ENCODE measurements around the gene GAPVD1.

GAPVD1 gene

GRCh38 chr9:125255781-125256391, 5.7 kb upstream of the GAPVD1 start:
- Histone ChIP-seq H3K9me3 (ENCODE audit: insufficient read depth, low read length, severe bottlenecking) (no peaks in the 10 kb centered on the region), H4K20me1 (ENCODE audit: insufficient read depth, low read length) (no peaks in the 10 kb centered on the region), H3K27ac (ENCODE audit: low read length) (no peak overlapping the region), H3K9ac (ENCODE audit: low read depth, low read length) (no peak overlapping the region), H3K36me3 (ENCODE audit: insufficient read depth, low read length) (no peaks in the 10 kb centered on the region), H3K4me2 (ENCODE audit: insufficient read depth, low read length) (no peak overlapping the region), H3K4me3 (ENCODE audit: low read depth in 1 of 2, low read length in 2 of 2) (no peak overlapping the region), H3K79me2 (ENCODE audit: insufficient read depth, low read length) (no peaks in the 10 kb centered on the region), H2AFZ (ENCODE audit: low read depth, low read length) (no peak overlapping the region), H3K4me1 (ENCODE audit: insufficient read depth, low read length) (peaks cover 4% of the 10 kb centered on the region), H3K27me3 (ENCODE audit: insufficient read depth, low read length, poor library complexity) (no peaks in the 10 kb centered on the region)
- peak; percentile 12 for TF ChIP-seq CTCF (IDR thresholded peaks at IDR 0.05; ENCODE audit: borderline replicate concordance, extremely low read depth, low read length, poor library complexity, severe bottlenecking)
- no peak for TF ChIP-seq EZH2 (IDR thresholded peaks at IDR 0.05; ENCODE audit: borderline replicate concordance, low read depth, low read length, severe bottlenecking)
- ATAC-seq (ENCODE audit: insufficient read depth, low read depth) (peak; percentile 35; the same call in 1 of the 3 replicates), DNase-seq (no peak)

GRCh38 chr9:125258160-125258785, 3.4 kb upstream of the GAPVD1 start:
- H3K9ac ChIP-seq (ENCODE audit: low read depth, low read length) = no peak overlapping the region
- H3K4me2 ChIP-seq (ENCODE audit: insufficient read depth, low read length) = no peak overlapping the region
- ATAC-seq (ENCODE audit: insufficient read depth, low read depth) (no peak), DNase-seq (no peak)
- no peak overlapping the region for H3K27ac ChIP-seq (ENCODE audit: low read length)
- H3K79me2 ChIP-seq (ENCODE audit: insufficient read depth, low read length) = peaks cover 16% of the 10 kb centered on the region
- no peaks in the 10 kb centered on the region for H3K27me3 ChIP-seq (ENCODE audit: insufficient read depth, low read length, poor library complexity)
- H3K9me3 ChIP-seq (ENCODE audit: insufficient read depth, low read length, severe bottlenecking) = no peaks in the 10 kb centered on the region
- H3K36me3 ChIP-seq (ENCODE audit: insufficient read depth, low read length) = no peaks in the 10 kb centered on the region; the same call in 1 of the 2 replicates
- H2AFZ ChIP-seq (ENCODE audit: low read depth, low read length) = no peak overlapping the region
- peaks cover 20% of the 10 kb centered on the region for H3K4me1 ChIP-seq (ENCODE audit: insufficient read depth, low read length)
- no peak overlapping the region for H3K4me3 ChIP-seq (ENCODE audit: low read depth in 1 of 2, low read length in 2 of 2)
- H4K20me1 ChIP-seq (ENCODE audit: insufficient read depth, low read length) = peaks cover 4% of the 10 kb centered on the region; the same call in 1 of the 2 replicates
- TF ChIP-seq EZH2 (IDR thresholded peaks at IDR 0.05; ENCODE audit: borderline replicate concordance, low read depth, low read length, severe bottlenecking) = no peak
- TF ChIP-seq CTCF (IDR thresholded peaks at IDR 0.05; ENCODE audit: borderline replicate concordance, extremely low read depth, low read length, poor library complexity, severe bottlenecking) = no peak

DNA sequence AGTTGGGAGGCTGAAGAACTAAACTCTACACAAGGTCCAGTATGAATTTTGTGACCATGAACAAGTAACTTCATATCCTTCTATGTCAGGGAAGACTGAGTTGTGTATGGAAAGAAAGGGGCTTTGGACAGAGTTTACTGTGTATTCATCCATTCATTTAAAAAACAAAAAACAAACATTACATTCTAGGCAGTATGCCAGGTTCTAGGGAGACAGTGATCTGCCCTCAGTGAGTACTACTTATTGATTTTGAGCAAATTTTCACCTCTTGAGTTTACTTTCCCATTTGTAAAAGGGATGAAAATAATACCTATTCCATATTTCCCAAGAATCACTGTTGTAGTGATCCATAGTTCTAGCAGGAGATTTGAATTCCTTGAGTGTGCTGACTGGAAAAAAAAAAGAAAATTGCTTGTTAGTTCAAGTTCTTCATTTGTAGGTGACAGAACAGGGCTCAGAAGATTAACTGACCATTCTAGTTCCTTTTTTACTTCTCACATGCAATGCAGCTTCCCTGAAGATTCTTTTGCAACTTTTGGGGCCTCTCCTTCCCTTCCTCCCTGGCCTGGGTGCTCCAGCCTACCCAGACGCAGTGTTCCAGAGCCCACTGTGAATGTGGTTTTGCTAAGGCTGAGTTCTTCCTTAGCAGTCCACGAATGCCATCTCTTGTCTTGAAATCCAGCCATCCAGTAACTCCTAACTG, 2.6 kb upstream of the GAPVD1 start:
- peaks cover 23% of the 10 kb centered on the region for H3K79me2 ChIP-seq (ENCODE audit: insufficient read depth, low read length)
- H3K27me3 ChIP-seq (ENCODE audit: insufficient read depth, low read length, poor library complexity) = no peaks in the 10 kb centered on the region
- DNase-seq (no peak), ATAC-seq (ENCODE audit: insufficient read depth, low read depth) (no peak)
- H3K9ac ChIP-seq (ENCODE audit: low read depth, low read length) = no peak overlapping the region
- H3K36me3 ChIP-seq (ENCODE audit: insufficient read depth, low read length) = peaks cover 6% of the 10 kb centered on the region; the same call in 1 of the 2 replicates
- H3K4me3 ChIP-seq (ENCODE audit: low read depth in 1 of 2, low read length in 2 of 2) = no peak overlapping the region
- TF ChIP-seq CTCF (IDR thresholded peaks at IDR 0.05; ENCODE audit: borderline replicate concordance, extremely low read depth, low read length, poor library complexity, severe bottlenecking) (no peak), EZH2 (IDR thresholded peaks at IDR 0.05; ENCODE audit: borderline replicate concordance, low read depth, low read length, severe bottlenecking) (no peak)
- no peak overlapping the region for H3K27ac ChIP-seq (ENCODE audit: low read length)
- H4K20me1 ChIP-seq (ENCODE audit: insufficient read depth, low read length) = peaks cover 7% of the 10 kb centered on the region
- H3K4me1 ChIP-seq (ENCODE audit: insufficient read depth, low read length) = peaks cover 26% of the 10 kb centered on the region
- H2AFZ ChIP-seq (ENCODE audit: low read depth, low read length) = no peak overlapping the region
- H3K9me3 ChIP-seq (ENCODE audit: insufficient read depth, low read length, severe bottlenecking) = no peaks in the 10 kb centered on the region
- H3K4me2 ChIP-seq (ENCODE audit: insufficient read depth, low read length) = no peak overlapping the region

Measured in DND-41 (cell line).